HEK293 (cell line): Measurements from ENCODE around the gene ZDHHC8.
A peak's percentile ranks its signal among the peaks of the same experiment; 100 is the strongest.

Experiments
- CTCF ChIA-PET: fragments of 350-600 bp; formaldehyde crosslinking; extraction: SDS; loops from one replicate; lab custom pipeline; 2021; ENCODE audit warnings: antibody characterized with exemption; lab: Yijun Ruan, JAX
- POLR2A ChIA-PET: fragments of 300-600 bp; formaldehyde crosslinking; extraction: SDS; loops from one replicate; lab custom pipeline; 2020; ENCODE audit warnings: antibody characterized with exemption, inconsistent platforms; lab: Yijun Ruan, JAX
- H3K27ac ChIP-seq: fragments of 200-500 bp; sonication (Bioruptor generic); 2 replicates; pipeline ENCODE4 v1.5.1; 2014; ENCODE audit warnings: low read depth, low read length, control low read depth, inconsistent platforms; ENCODE audit errors: extremely low read depth
- H3K36me3 ChIP-seq, 2 experiments: fragments of 200-500 bp in 1 of 2; sonication (Bioruptor generic) in 1 of 2; 1 replicate in 1 of 2; 2 replicates in 1 of 2; pipeline ENCODE4 v1.5.1; 2014 to 2017; ENCODE audit warnings: inconsistent platforms in 2 of 2, low read length in 2 of 2; ENCODE audit not compliant: control insufficient read depth in 2 of 2, insufficient read depth in 1 of 2
- H3K4me1 ChIP-seq: fragments of 200-500 bp; sonication (Bioruptor generic); 2 replicates; pipeline ENCODE4 v1.5.1; 2014; ENCODE audit warnings: mild to moderate bottlenecking, low read length, inconsistent platforms; ENCODE audit not compliant: control insufficient read depth, insufficient read depth
- H3K4me3 ChIP-seq: 2 replicates; pipeline ENCODE4 v1.5.1; 2011; ENCODE audit warnings: low read depth, mild to moderate bottlenecking, control low read depth, low read length, moderate library complexity
- H3K9me3 ChIP-seq: fragments of 200-500 bp; sonication (Bioruptor generic); 2 replicates; pipeline ENCODE4 v1.5.1; 2014; ENCODE audit warnings: low read depth, low read length, inconsistent platforms; ENCODE audit not compliant: control insufficient read depth, insufficient read depth
- EGR2 ChIP-seq: fragments of 450-650 bp; formaldehyde crosslinking; IDR thresholded peaks from 2 replicates; pipeline ENCODE4 v1.5.1; 2016; ENCODE audit warnings: low read depth, missing biosample characterization, missing genetic modification characterization
- FEZF1 ChIP-seq: fragments of 450-650 bp; formaldehyde crosslinking; IDR thresholded peaks from 2 replicates; pipeline ENCODE4 v1.5.1; 2016; ENCODE audit warnings: missing biosample characterization, missing genetic modification characterization
- MEIS1 ChIP-seq: sonication (generic); formaldehyde crosslinking; IDR thresholded peaks from 2 replicates; pipeline ENCODE4 v1.8.1; 2022; ENCODE audit warnings: missing genetic modification reagents, mild to moderate bottlenecking, borderline replicate concordance
- MZF1 ChIP-seq: fragments of 450-650 bp; formaldehyde crosslinking; IDR thresholded peaks from 2 replicates; pipeline ENCODE4 v1.5.1; 2017; ENCODE audit warnings: missing biosample characterization, missing genetic modification characterization, borderline replicate concordance
- OVOL3 ChIP-seq: fragments of 450-650 bp; formaldehyde crosslinking; IDR thresholded peaks from 2 replicates; pipeline ENCODE4 v1.5.1; 2016; ENCODE audit warnings: missing biosample characterization, missing genetic modification characterization
- SCRT1 ChIP-seq: fragments of 450-650 bp; formaldehyde crosslinking; IDR thresholded peaks from 2 replicates; pipeline ENCODE4 v1.5.1; 2016; ENCODE audit warnings: missing biosample characterization, missing genetic modification characterization, borderline replicate concordance
- ZBTB48 ChIP-seq: fragments of 450-650 bp; formaldehyde crosslinking; IDR thresholded peaks from 2 replicates; pipeline ENCODE4 v1.5.1; 2016; ENCODE audit warnings: missing biosample characterization, missing genetic modification characterization
- ZFP3 ChIP-seq: fragments of 450-650 bp; formaldehyde crosslinking; IDR thresholded peaks from 2 replicates; pipeline ENCODE4 v1.5.1; 2016; ENCODE audit warnings: low read depth, missing biosample characterization, missing genetic modification characterization
- ZNF112 ChIP-seq: fragments of 450-650 bp; formaldehyde crosslinking; IDR thresholded peaks from 2 replicates; pipeline ENCODE4 v1.5.0; 2017; ENCODE audit warnings: missing biosample characterization, missing genetic modification characterization
- ZNF114 ChIP-seq: fragments of 450-650 bp; formaldehyde crosslinking; IDR thresholded peaks from 2 replicates; pipeline ENCODE4 v1.5.0; 2017; ENCODE audit warnings: missing biosample characterization, missing genetic modification characterization
- ZNF155 ChIP-seq: fragments of 450-650 bp; formaldehyde crosslinking; IDR thresholded peaks from 2 replicates; pipeline ENCODE4 v1.5.1; 2016; ENCODE audit warnings: missing biosample characterization, missing genetic modification characterization
- ZNF221 ChIP-seq: fragments of 450-650 bp; formaldehyde crosslinking; IDR thresholded peaks from 2 replicates; pipeline ENCODE4 v1.5.1; 2017; ENCODE audit warnings: missing biosample characterization, missing genetic modification characterization, borderline replicate concordance
- ZNF239 ChIP-seq: fragments of 450-650 bp; formaldehyde crosslinking; IDR thresholded peaks from 2 replicates; pipeline ENCODE4 v1.5.1; 2016; ENCODE audit warnings: missing biosample characterization, missing genetic modification characterization
- ZNF311 ChIP-seq: fragments of 450-650 bp; formaldehyde crosslinking; IDR thresholded peaks from 2 replicates; pipeline ENCODE4 v1.5.1; 2017; ENCODE audit warnings: missing biosample characterization, missing genetic modification characterization, borderline replicate concordance
- ZNF366 ChIP-seq: fragments of 450-650 bp; formaldehyde crosslinking; conservative IDR thresholded peaks from 2 replicates; pipeline ENCODE4 v1.5.1; 2016; ENCODE audit warnings: missing biosample characterization, missing genetic modification characterization
- ZNF398 ChIP-seq: fragments of 450-650 bp; formaldehyde crosslinking; IDR thresholded peaks from 2 replicates; pipeline ENCODE4 v1.5.1; 2017; ENCODE audit warnings: missing biosample characterization, missing genetic modification characterization
- ZNF404 ChIP-seq: fragments of 450-650 bp; formaldehyde crosslinking; IDR thresholded peaks from 2 replicates; pipeline ENCODE4 v1.5.1; 2017; ENCODE audit warnings: missing biosample characterization, missing genetic modification characterization
- ZNF488 ChIP-seq: fragments of 450-650 bp; formaldehyde crosslinking; IDR thresholded peaks from 2 replicates; pipeline ENCODE4 v1.5.1; 2016; ENCODE audit warnings: missing biosample characterization, missing genetic modification characterization
- ZNF514 ChIP-seq: fragments of 450-650 bp; formaldehyde crosslinking; IDR thresholded peaks from 2 replicates; pipeline ENCODE4 v1.5.1; 2016; ENCODE audit warnings: missing biosample characterization, missing genetic modification characterization
- ZNF580 ChIP-seq: fragments of 450-650 bp; formaldehyde crosslinking; IDR thresholded peaks from 2 replicates; pipeline ENCODE4 v1.5.1; 2016; ENCODE audit warnings: missing biosample characterization, missing genetic modification characterization
- ZNF585B ChIP-seq: fragments of 450-650 bp; formaldehyde crosslinking; IDR thresholded peaks from 2 replicates; pipeline ENCODE4 v1.5.1; 2016; ENCODE audit warnings: missing biosample characterization, missing genetic modification characterization
- ZNF792 ChIP-seq: fragments of 450-650 bp; formaldehyde crosslinking; IDR thresholded peaks from 2 replicates; pipeline ENCODE4 v1.5.1; 2016; ENCODE audit warnings: missing biosample characterization, missing genetic modification characterization
- TF ChIP-seq, protein P1 (sequence below): fragments of 450-650 bp; formaldehyde crosslinking; IDR thresholded peaks from 2 replicates; pipeline ENCODE4; 2016; ENCODE audit warnings: missing biosample characterization, missing genetic modification characterization

The ZDHHC8 gene

GRCh38 chr22:20084547-20085413 is 46.8 kb upstream of the ZDHHC8 start (continued):
- TF ChIP-seq ZNF311 (tag by site-specific recombination) (no peak), SCRT1 (0 out of 2 replicates have a peak, but pooled peaks have one; percentile 34), ZNF580 (tag by site-specific recombination) (no peak), ZNF155 (tag by site-specific recombination) (no peak), MZF1 (tag by site-specific recombination) (no peak)
- TF ChIP-seq, all 188 proteins: peak for 16

DNA sequence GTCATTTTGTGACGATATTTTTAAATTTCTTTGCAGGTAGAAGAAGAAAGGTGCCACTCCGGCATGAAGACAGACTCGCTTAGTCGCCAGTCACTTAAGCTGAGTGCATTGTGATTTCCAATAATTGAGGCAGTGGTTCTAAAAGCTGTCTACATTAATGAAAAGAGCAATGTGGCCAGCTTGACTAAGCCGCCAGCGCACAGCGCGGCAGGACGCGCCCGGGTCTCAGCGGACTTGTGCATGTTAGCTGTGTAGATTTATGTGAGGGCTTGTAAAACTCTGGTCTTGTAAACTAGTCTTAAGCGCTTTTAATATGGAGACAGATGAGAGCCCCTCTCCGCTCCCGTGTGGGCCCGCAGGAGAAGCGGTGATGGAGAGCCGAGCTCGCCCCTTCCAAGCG is 46.0 kb upstream of the ZDHHC8 start:
- Histone ChIP-seq H3K4me1 (no peaks in the 10 kb centered on the region; the same call in 1 of the 2 replicates), H3K4me3 (no peak overlapping the region), H3K36me3 (peaks cover 25 to 93% of the 10 kb centered on the region in 2 experiments), H3K27ac (no peak overlapping the region), H3K9me3 (no peaks in the 10 kb centered on the region)
- CTCF ChIA-PET, result interaction anchor here (0.6 to 2.6 kb wide), 7 partner anchors 9 to 70 kb away, joined by 3 to 11 read pairs (median 4); no protein-coding TSS in a partner anchor
- TF ChIP-seq ZNF112 (tag by site-specific recombination), result no peak
- no peak for TF ChIP-seq ZNF585B
- no peak for TF ChIP-seq ZNF514
- no peak for TF ChIP-seq FEZF1
- TF ChIP-seq EGR2 (tag by site-specific recombination), result no peak
- no peak for TF ChIP-seq ZNF792 (tag by site-specific recombination)
- no peak for TF ChIP-seq ZNF366 (tag by site-specific recombination)
- no peak for TF ChIP-seq ZNF398 (tag by site-specific recombination)
- TF ChIP-seq OVOL3 (tag by site-specific recombination), result no peak
- TF ChIP-seq, protein P1, sequence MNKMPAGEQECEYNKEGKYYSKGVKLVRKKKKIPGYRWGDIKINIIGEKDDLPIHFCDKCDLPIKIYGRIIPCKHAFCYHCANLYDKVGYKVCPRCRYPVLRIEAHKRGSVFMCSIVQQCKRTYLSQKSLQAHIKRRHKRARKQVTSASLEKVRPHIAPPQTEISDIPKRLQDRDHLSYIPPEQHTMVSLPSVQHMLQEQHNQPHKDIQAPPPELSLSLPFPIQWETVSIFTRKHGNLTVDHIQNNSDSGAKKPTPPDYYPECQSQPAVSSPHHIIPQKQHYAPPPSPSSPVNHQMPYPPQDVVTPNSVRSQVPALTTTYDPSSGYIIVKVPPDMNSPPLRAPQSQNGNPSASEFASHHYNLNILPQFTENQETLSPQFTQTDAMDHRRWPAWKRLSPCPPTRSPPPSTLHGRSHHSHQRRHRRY, result no peak
- TF ChIP-seq ZFP3 (tag by site-specific recombination), result no peak
- TF ChIP-seq ZNF221 (tag by site-specific recombination), result no peak
- TF ChIP-seq MEIS1 (CRISPR knock-in tag), result no peak
- TF ChIP-seq ZNF404 (tag by site-specific recombination), result no peak
- no peak for TF ChIP-seq ZNF114
- no peak for TF ChIP-seq ZNF239 (tag by site-specific recombination)
- TF ChIP-seq ZNF488 (tag by site-specific recombination), result no peak
- TF ChIP-seq ZBTB48, result no peak
- POLR2A ChIA-PET, result interaction anchor here (0.7 to 1.4 kb wide), 3 partner anchors 9 to 33 kb away, joined by 3 to 5 read pairs (median 5); partner anchors contain the start of gene TRMT2A
